Fibroblast of lung (primary cell): ENCODE data around the gene GNB1L. TPM values are rescaled to one million over a fixed set of nuclear protein-coding genes. Genes with fewer than 3 reads are reported as not detected.

Experiments used
- DNase-seq, 2 donors: peaks; one replicate each; pipeline versions ENCODE4 v3.0.0 to v3.0.0-alpha.2; 2010; ENCODE audit warnings: low read depth in 2 of 2
- H2AFZ ChIP-seq: 2 replicates; pipeline ENCODE4 v1.5.1; 2012; ENCODE audit warnings: low read length, control low read depth, inconsistent platforms
- H3K27ac ChIP-seq: 2 replicates; pipeline ENCODE4 v1.5.1; 2011; ENCODE audit warnings: low read length, control low read depth; ENCODE audit not compliant: insufficient read depth
- H3K27me3 ChIP-seq: 2 replicates; pipeline ENCODE4 v1.5.1; 2011; ENCODE audit warnings: mild to moderate bottlenecking, low read length; ENCODE audit not compliant: control insufficient read depth, insufficient read depth
- H3K36me3 ChIP-seq: 2 replicates; pipeline ENCODE4 v1.5.1; 2011; ENCODE audit warnings: low read length; ENCODE audit not compliant: control insufficient read depth, insufficient read depth
- H3K4me1 ChIP-seq: 2 replicates; pipeline ENCODE4 v1.5.1; 2011; ENCODE audit warnings: low read length; ENCODE audit not compliant: control insufficient read depth, insufficient read depth; ENCODE audit errors: extremely low read depth
- H3K4me2 ChIP-seq: 2 replicates; pipeline ENCODE4 v1.5.1; 2011; ENCODE audit warnings: low read length, control low read depth; ENCODE audit not compliant: insufficient read depth; ENCODE audit errors: extremely low read depth
- H3K4me3 ChIP-seq, 4 experiments: fragments of 200-600 bp in 1 of 4; sonication (generic) in 1 of 4; replicated peaks in 1 of 4; 2 replicates each; pipeline ENCODE4 v1.5.1; 2011 to 2016; ENCODE audit warnings: low read length in 4 of 4, low read depth in 3 of 4, mild to moderate bottlenecking in 3 of 4, control low read depth in 2 of 4, inconsistent platforms in 1 of 4, mixed read lengths in 1 of 4; ENCODE audit not compliant: insufficient read depth in 1 of 4; ENCODE audit errors: control extremely low read depth in 1 of 4
- H3K79me2 ChIP-seq: 2 replicates; pipeline ENCODE4 v1.5.1; 2012; ENCODE audit warnings: mild to moderate bottlenecking, low read length, inconsistent platforms; ENCODE audit not compliant: control insufficient read depth, insufficient read depth
- H3K9ac ChIP-seq: 2 replicates; pipeline ENCODE4 v1.5.1; 2011; ENCODE audit warnings: mild to moderate bottlenecking, low read length, control low read depth; ENCODE audit not compliant: insufficient read depth
- H3K9me3 ChIP-seq: 2 replicates; pipeline ENCODE4 v1.5.1; 2012; ENCODE audit warnings: low read depth, low read length; ENCODE audit not compliant: control insufficient read depth, insufficient read depth
- H4K20me1 ChIP-seq: 2 replicates; pipeline ENCODE4 v1.5.1; 2011; ENCODE audit warnings: low read length; ENCODE audit not compliant: control insufficient read depth, insufficient read depth; ENCODE audit errors: extremely low read depth
- EZH2 ChIP-seq: IDR thresholded peaks from 2 replicates; pipeline ENCODE4 v1.5.1; 2012; ENCODE audit warnings: low read length, control low read depth, mild to moderate bottlenecking; ENCODE audit errors: missing control alignments
- polyA plus RNA-seq, 2 donors: library from polyadenylated mRNA; depleted of rRNA in 1 of 2; stranded (reverse) in 1 of 2; unstranded in 1 of 2; fragments of >200 nt; gene quantifications; 2 replicates each; pipeline ENCODE4 v1.2.1, GENCODE V29; 2011 to 2012; ENCODE audit warnings: missing spikeins in 1 of 2
- total RNA-seq: library from RNA; depleted of rRNA; stranded (reverse); fragments of >200 nt; gene quantifications from 2 replicates; pipeline ENCODE4 v1.2.1, GENCODE V29; 2014
- TF ChIP-seq, protein P1 (sequence below), 2 donors: IDR thresholded peaks in 1 of 2; conservative IDR thresholded peaks in 1 of 2; 1 replicate in 1 of 2; 2 replicates in 1 of 2; pipeline ENCODE4 v1.5.1; 2011 to 2012; ENCODE audit warnings: low read length in 2 of 2, control low read depth in 1 of 2, inconsistent platforms in 1 of 2, low read depth in 1 of 2, mild to moderate bottlenecking in 1 of 2

Gene GNB1L
- total and polyA plus RNA-seq, 2 donors (not counting 1 experiment from before 2014, with no cell fraction given), result 1.4 to 7.8 TPM

DNA sequence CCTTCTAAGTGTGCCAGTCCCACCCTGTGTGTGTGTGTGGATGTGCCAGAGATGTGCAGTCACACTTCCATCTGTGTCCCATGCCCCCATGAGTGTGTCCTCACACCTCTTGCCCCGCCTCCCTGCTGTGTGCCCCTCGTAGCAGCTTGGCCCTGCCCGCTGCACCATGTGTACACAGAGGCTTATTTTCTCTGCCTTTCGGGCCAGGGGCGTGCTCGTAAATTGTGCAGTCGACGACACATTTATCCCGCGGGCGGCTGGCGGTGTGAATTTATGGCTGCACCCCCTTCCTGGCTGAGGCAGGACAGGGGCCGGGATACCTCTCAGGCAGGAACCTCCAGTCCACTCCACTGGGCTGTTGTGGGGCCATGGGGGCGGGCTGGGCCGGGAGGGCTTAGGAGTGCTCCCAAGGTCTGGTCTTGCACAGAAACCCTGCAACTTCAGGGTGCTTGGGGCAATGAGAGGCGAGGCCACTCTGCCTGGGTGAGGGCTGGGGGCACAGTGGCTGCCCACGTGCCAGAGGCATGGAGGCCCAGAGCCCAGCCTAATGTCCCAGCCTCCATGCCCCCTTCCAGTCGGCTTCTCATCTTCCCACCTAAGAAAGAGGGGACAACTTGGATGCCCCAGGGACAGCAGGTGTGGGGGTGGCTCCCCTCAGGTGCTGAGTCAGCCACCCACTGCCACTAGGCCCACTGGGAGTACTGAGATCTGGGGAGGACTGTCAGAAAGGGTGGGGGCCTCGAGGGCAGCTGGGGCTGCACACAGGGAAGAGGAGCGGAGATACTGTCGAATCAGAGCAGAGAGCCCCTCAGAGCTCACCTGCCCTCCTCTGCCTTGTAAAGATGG lies 118.8 kb downstream of the GNB1L start:
- H3K27ac ChIP-seq, result no peak overlapping the region
- H3K4me3 ChIP-seq, result no peak overlapping the region
- no peaks in the 10 kb centered on the region for H3K79me2 ChIP-seq
- no peaks in the 10 kb centered on the region for H3K27me3 ChIP-seq
- DNase-seq, result no peak
- no peak overlapping the region for H2AFZ ChIP-seq
- no peak overlapping the region for H3K9ac ChIP-seq
- H3K9me3 ChIP-seq, result no peaks in the 10 kb centered on the region
- no peak overlapping the region for H3K4me2 ChIP-seq
- H4K20me1 ChIP-seq, result no peaks in the 10 kb centered on the region
- no peaks in the 10 kb centered on the region for H3K36me3 ChIP-seq
- TF ChIP-seq, protein P1, sequence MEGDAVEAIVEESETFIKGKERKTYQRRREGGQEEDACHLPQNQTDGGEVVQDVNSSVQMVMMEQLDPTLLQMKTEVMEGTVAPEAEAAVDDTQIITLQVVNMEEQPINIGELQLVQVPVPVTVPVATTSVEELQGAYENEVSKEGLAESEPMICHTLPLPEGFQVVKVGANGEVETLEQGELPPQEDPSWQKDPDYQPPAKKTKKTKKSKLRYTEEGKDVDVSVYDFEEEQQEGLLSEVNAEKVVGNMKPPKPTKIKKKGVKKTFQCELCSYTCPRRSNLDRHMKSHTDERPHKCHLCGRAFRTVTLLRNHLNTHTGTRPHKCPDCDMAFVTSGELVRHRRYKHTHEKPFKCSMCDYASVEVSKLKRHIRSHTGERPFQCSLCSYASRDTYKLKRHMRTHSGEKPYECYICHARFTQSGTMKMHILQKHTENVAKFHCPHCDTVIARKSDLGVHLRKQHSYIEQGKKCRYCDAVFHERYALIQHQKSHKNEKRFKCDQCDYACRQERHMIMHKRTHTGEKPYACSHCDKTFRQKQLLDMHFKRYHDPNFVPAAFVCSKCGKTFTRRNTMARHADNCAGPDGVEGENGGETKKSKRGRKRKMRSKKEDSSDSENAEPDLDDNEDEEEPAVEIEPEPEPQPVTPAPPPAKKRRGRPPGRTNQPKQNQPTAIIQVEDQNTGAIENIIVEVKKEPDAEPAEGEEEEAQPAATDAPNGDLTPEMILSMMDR (conservative IDR thresholded peaks at IDR 0.05 in 1 of 2, IDR thresholded peaks at IDR 0.05 in 1 of 2; ENCODE audit: low read depth in 1 of 2, low read length in 2 of 2), result no peak
- no peak for TF ChIP-seq EZH2
- H3K4me1 ChIP-seq, result no peaks in the 10 kb centered on the region

DNA sequence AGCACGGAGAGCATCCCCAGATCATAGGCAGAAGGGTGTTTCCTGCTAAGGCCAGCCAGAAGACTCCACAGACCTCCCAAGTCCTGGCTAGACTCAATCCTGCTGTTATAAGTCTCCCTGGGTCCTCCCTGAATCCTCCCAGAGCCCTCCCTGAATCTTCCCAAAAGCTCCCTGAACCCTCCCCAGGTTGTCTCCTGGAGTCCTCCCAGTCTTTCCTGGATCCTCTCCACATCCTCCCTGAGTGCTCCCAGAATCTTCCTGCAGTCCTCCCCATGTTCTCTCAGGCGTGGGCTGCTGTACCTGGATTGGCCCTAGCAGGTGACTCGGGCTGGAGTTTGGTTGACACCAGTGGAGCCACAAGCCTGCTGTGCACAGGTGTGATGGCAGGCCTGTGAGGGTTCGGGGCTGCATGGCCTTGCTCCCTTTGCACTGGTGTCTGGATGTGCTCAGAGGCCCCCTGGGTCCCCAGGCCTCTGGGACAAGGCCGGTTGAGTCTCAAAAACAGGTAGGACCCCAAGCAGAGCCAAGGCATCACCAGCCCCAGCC lies 119.8 kb downstream of the GNB1L start:
- no peaks in the 10 kb centered on the region for H3K4me1 ChIP-seq
- H3K9me3 ChIP-seq, result no peaks in the 10 kb centered on the region

DNA sequence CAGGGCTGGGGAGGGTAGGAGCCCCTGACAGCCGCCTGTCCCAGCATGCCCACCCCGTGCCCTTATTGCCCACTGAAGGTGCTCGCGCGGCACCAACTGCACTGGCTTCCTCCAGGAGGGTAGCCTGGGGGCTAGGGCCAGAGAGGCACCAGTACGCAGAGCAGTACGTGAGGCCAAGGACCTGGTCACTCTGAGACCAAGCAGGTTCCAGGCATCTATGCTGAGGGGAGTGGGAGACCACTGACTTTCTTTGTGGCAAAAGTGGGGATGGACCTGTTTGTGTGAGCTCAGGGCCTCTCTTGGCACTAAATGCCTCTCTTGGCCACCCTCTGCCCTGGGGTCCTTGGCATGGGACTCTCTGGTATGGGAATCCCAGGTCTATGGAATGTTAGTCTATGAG lies 120.5 kb downstream of the GNB1L start:
- H3K36me3 ChIP-seq, result no peaks in the 10 kb centered on the region
- no peak overlapping the region for H3K9ac ChIP-seq
- H4K20me1 ChIP-seq, result no peaks in the 10 kb centered on the region
- TF ChIP-seq EZH2, result no peak
- TF ChIP-seq, protein P1 (conservative IDR thresholded peaks at IDR 0.05 in 1 of 2, IDR thresholded peaks at IDR 0.05 in 1 of 2; ENCODE audit: low read depth in 1 of 2, low read length in 2 of 2), result no peak
- H3K9me3 ChIP-seq, result no peaks in the 10 kb centered on the region
- H3K4me2 ChIP-seq, result no peak overlapping the region
- DNase-seq, result no peak
- no peak overlapping the region for H3K27ac ChIP-seq
- no peak overlapping the region for H3K4me3 ChIP-seq
- H2AFZ ChIP-seq, result no peak overlapping the region
- no peaks in the 10 kb centered on the region for H3K27me3 ChIP-seq
- no peaks in the 10 kb centered on the region for H3K4me1 ChIP-seq
- no peaks in the 10 kb centered on the region for H3K79me2 ChIP-seq

More for the DNA sequence above, 119.8 kb downstream of the GNB1L start:
- no peak for DNase-seq
- H2AFZ ChIP-seq, result no peak overlapping the region
- no peaks in the 10 kb centered on the region for H3K27me3 ChIP-seq
- no peaks in the 10 kb centered on the region for H3K79me2 ChIP-seq
- TF ChIP-seq, protein P1 (conservative IDR thresholded peaks at IDR 0.05 in 1 of 2, IDR thresholded peaks at IDR 0.05 in 1 of 2; ENCODE audit: low read depth in 1 of 2, low read length in 2 of 2), result no peak
- H4K20me1 ChIP-seq, result no peaks in the 10 kb centered on the region
- no peaks in the 10 kb centered on the region for H3K36me3 ChIP-seq
- no peak overlapping the region for H3K4me3 ChIP-seq
- H3K4me2 ChIP-seq, result no peak overlapping the region
- no peak overlapping the region for H3K27ac ChIP-seq
- H3K9ac ChIP-seq, result no peak overlapping the region
